Adrenal gland (tissue), 5 donors: ENCODE results near the gene PCARE.

Experiments
- CTCF ChIP-seq, 6 experiments: fragments of 450-650 bp in 4 of 6; fragments of 200-600 bp in 2 of 6; sonication (generic) in 1 of 6; IDR thresholded peaks; 1 replicate in 5 of 6; 2 replicates in 1 of 6; pipeline versions ENCODE4 v1.5.1 to v1.8.0; 2016 to 2021; ENCODE audit warnings: antibody characterized with exemption in 6 of 6, mild to moderate bottlenecking in 2 of 6, moderate library complexity in 1 of 6
- POLR2A ChIP-seq, 2 donors: fragments of 450-650 bp; IDR thresholded peaks; one replicate each; pipeline ENCODE4 v1.6.1; 2017; ENCODE audit warnings: antibody characterized with exemption in 2 of 2, mild to moderate bottlenecking in 2 of 2, moderate library complexity in 1 of 2
- donor health status: DM: no; HTN: no; CAD: no.

GRCh38 chr2:29113027-29113686, 38.8 kb upstream of the PCARE start:
- TF ChIP-seq POLR2A (IDR thresholded peaks at IDR 0.05) (no peak), CTCF (IDR thresholded peaks at IDR 0.05) (no peak)
